ENCODE data around the gene THOC7. TPM values are rescaled to one million over a fixed set of nuclear protein-coding genes. Genes with fewer than 3 reads are reported as not detected.

THOC7 gene
- total RNA-seq, 1 donor from 2014 or later, result 43.3 TPM

- H3K4me1 Mint-ChIP-seq (ENCODE audit: low read depth, unreplicated experiment), result peaks cover 13% of the 10 kb centered on the region
These were observed 14.9 kb upstream of the THOC7 start for GRCh38 chr3:63878394-63879060.

GRCh38 chr3:63877737-63878393 lies 14.3 kb upstream of the THOC7 start:
- no peak overlapping the region for H3K4me3 Mint-ChIP-seq (ENCODE audit: unreplicated experiment)
- H3K9me3 Mint-ChIP-seq (ENCODE audit: unreplicated experiment), result no peaks in the 10 kb centered on the region
- no peaks in the 10 kb centered on the region for H3K36me3 Mint-ChIP-seq (ENCODE audit: unreplicated experiment)
- H3K27ac Mint-ChIP-seq (ENCODE audit: unreplicated experiment), result no peak overlapping the region
- TF ChIP-seq CTCF (IDR thresholded peaks at IDR 0.05; ENCODE audit: partially characterized antibody, unreplicated experiment), result no peak
- DNase-seq, result no peak
- H3K4me1 Mint-ChIP-seq (ENCODE audit: low read depth, unreplicated experiment), result peaks cover 13% of the 10 kb centered on the region
- H3K27me3 Mint-ChIP-seq (ENCODE audit: unreplicated experiment), result no peaks in the 10 kb centered on the region

More at GRCh38 chr3:63878394-63879060, 14.9 kb upstream of the THOC7 start:
- DNase-seq, result no peak
- Mint-ChIP-seq H3K27me3 (ENCODE audit: unreplicated experiment) (no peaks in the 10 kb centered on the region), H3K27ac (ENCODE audit: unreplicated experiment) (no peak overlapping the region), H3K9me3 (ENCODE audit: unreplicated experiment) (no peaks in the 10 kb centered on the region), H3K36me3 (ENCODE audit: unreplicated experiment) (no peaks in the 10 kb centered on the region), H3K4me3 (ENCODE audit: unreplicated experiment) (no peak overlapping the region)
- TF ChIP-seq CTCF (IDR thresholded peaks at IDR 0.05; ENCODE audit: partially characterized antibody, unreplicated experiment), result no peak

- Mint-ChIP-seq H3K4me1 (ENCODE audit: low read depth, unreplicated experiment) (peaks cover 16% of the 10 kb centered on the region), H3K9me3 (ENCODE audit: unreplicated experiment) (no peaks in the 10 kb centered on the region), H3K27ac (ENCODE audit: unreplicated experiment) (no peak overlapping the region), H3K4me3 (ENCODE audit: unreplicated experiment) (no peak overlapping the region), H3K27me3 (ENCODE audit: unreplicated experiment) (no peaks in the 10 kb centered on the region), H3K36me3 (ENCODE audit: unreplicated experiment) (no peaks in the 10 kb centered on the region)
- TF ChIP-seq CTCF (IDR thresholded peaks at IDR 0.05; ENCODE audit: partially characterized antibody, unreplicated experiment), result no peak
- no peak for DNase-seq
These were observed 12.7 kb upstream of the THOC7 start for GRCh38 chr3:63876260-63876659.

- Mint-ChIP-seq H3K4me3 (ENCODE audit: unreplicated experiment) (no peak overlapping the region), H3K4me1 (ENCODE audit: low read depth, unreplicated experiment) (peaks cover 21% of the 10 kb centered on the region), H3K36me3 (ENCODE audit: unreplicated experiment) (no peaks in the 10 kb centered on the region), H3K27me3 (ENCODE audit: unreplicated experiment) (no peaks in the 10 kb centered on the region), H3K9me3 (ENCODE audit: unreplicated experiment) (no peaks in the 10 kb centered on the region), H3K27ac (ENCODE audit: unreplicated experiment) (no peak overlapping the region)
- DNase-seq, result no peak
- TF ChIP-seq CTCF (IDR thresholded peaks at IDR 0.05; ENCODE audit: partially characterized antibody, unreplicated experiment), result no peak
These were observed 11.9 kb upstream of the THOC7 start for GRCh38 chr3:63875510-63875909.

GRCh38 chr3:63874769-63875168 lies 11.2 kb upstream of the THOC7 start:
- Mint-ChIP-seq H3K4me3 (ENCODE audit: unreplicated experiment) (no peak overlapping the region), H3K36me3 (ENCODE audit: unreplicated experiment) (no peaks in the 10 kb centered on the region), H3K27me3 (ENCODE audit: unreplicated experiment) (no peaks in the 10 kb centered on the region), H3K4me1 (ENCODE audit: low read depth, unreplicated experiment) (peaks cover 21% of the 10 kb centered on the region), H3K9me3 (ENCODE audit: unreplicated experiment) (no peaks in the 10 kb centered on the region), H3K27ac (ENCODE audit: unreplicated experiment) (no peak overlapping the region)
- TF ChIP-seq CTCF (IDR thresholded peaks at IDR 0.05; ENCODE audit: partially characterized antibody, unreplicated experiment), result no peak
- DNase-seq, result no peak
